Activated naive CD8-positive, alpha-beta T cell treated with anti-CD3 and anti-CD28 coated beads, Interleukin-2, amount 50 U/mL, for 16 hours (primary cell): Measurements from ENCODE around the gene ARL6.

Source experiments
- DNase-seq: peaks from one replicate; pipeline ENCODE4 v3.0.0-alpha.2; 2020; ENCODE audit warnings: low read depth, low spot score

The ARL6 gene

GRCh38 chr3:97764407-97765238, at the start of gene ARL6:
Gene ARL6, plus strand, starts transcription at chr3:97764758. Its CDS starts 3,350 bp downstream, at chr3:97768108.
- DNase-seq = peak; percentile 49

- peak; percentile 39 for DNase-seq
Measured at GRCh38 chr3:97719156-97719821, 45.3 kb upstream of the ARL6 start.

GRCh38 chr3:97720417-97720816, 44.1 kb upstream of the ARL6 start:
- DNase-seq = no peak

GRCh38 chr3:97721446-97721845, 43.1 kb upstream of the ARL6 start:
- DNase-seq = no peak

- DNase-seq = no peak
Measured at GRCh38 chr3:97736928-97737327, 27.6 kb upstream of the ARL6 start.

- DNase-seq = no peak
Measured at GRCh38 chr3:97738761-97739160, 25.8 kb upstream of the ARL6 start.

GRCh38 chr3:97742036-97742435, 22.5 kb upstream of the ARL6 start:
- no peak for DNase-seq

- no peak for DNase-seq
Measured at GRCh38 chr3:97744289-97744688, 20.3 kb upstream of the ARL6 start.

GRCh38 chr3:97763586-97764406, 762 bp upstream of the ARL6 start:
- DNase-seq = no peak

GRCh38 chr3:97765336-97765735, 778 bp downstream of the ARL6 start:
- no peak for DNase-seq

GRCh38 chr3:97772926-97773325, 8.4 kb downstream of the ARL6 start:
- no peak for DNase-seq

- DNase-seq = no peak
Measured at GRCh38 chr3:97778152-97778551, 13.6 kb downstream of the ARL6 start.

GRCh38 chr3:97793420-97794019, 29.0 kb downstream of the ARL6 start:
- no peak for DNase-seq

GRCh38 chr3:97795951-97796350, 31.4 kb downstream of the ARL6 start:
- DNase-seq = no peak

- no peak for DNase-seq
Measured at GRCh38 chr3:97804471-97804870, 39.9 kb downstream of the ARL6 start.

- no peak for DNase-seq
Measured at GRCh38 chr3:97810779-97811390, 46.3 kb downstream of the ARL6 start.

- no peak for DNase-seq
Measured at GRCh38 chr3:97815149-97815917, 50.8 kb downstream of the ARL6 start.

- DNase-seq = no peak
Measured at GRCh38 chr3:97816811-97817210, 52.3 kb downstream of the ARL6 start.

GRCh38 chr3:97817965-97818364, 53.4 kb downstream of the ARL6 start:
- no peak for DNase-seq

GRCh38 chr3:97820780-97821179, 56.2 kb downstream of the ARL6 start:
- no peak for DNase-seq
